ENCODE results near the gene SACM1L.
"Not testable (repeated sequence)": the region's sequence is repeated elsewhere in the genome, so short reads cannot be mapped to it uniquely, and the experiment has no call there.

Gene SACM1L

DNA sequence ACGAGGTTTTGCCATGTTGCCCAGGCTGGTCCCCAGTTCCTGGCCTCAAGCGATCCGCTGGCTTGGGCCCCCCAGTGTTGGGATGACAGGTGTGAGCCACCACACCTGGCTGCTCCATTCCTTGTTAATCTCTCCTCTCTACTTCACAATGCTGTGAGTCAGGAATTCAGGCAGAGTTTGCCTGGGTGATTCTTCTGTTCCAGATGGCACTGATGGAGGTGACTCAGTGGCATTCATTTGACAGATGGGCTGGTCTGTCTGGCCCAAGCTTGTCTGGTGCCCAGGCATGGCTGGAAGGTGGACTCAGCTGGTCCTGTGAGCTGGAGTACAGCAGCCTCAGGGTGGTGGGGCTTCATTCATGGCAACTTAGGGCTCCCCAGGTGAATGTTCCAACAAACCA, 63.9 kb downstream of the SACM1L start:
- Histone ChIP-seq H4K20me1 (ENCODE audit: insufficient read depth, low read length, poor library complexity, severe bottlenecking) (no peaks in the 10 kb centered on the region), H2AFZ (ENCODE audit: low read length) (no peak overlapping the region), H3K9ac (ENCODE audit: low read depth, low read length, poor library complexity, severe bottlenecking) (no peak overlapping the region), H3K9me3 (ENCODE audit: insufficient read depth, low read depth, low read length) (no peaks in the 10 kb centered on the region), H3K4me1 (ENCODE audit: insufficient read depth, low read length, poor library complexity, severe bottlenecking) (no peaks in the 10 kb centered on the region), H3K27me3 (ENCODE audit: insufficient read depth, low read length, poor library complexity, severe bottlenecking) (no peaks in the 10 kb centered on the region), H3K36me3 (ENCODE audit: insufficient read depth, low read length) (no peaks in the 10 kb centered on the region), H3F3A (ENCODE audit: low read depth) (no peaks in the 10 kb centered on the region), H3K9me2 (replicated peaks; ENCODE audit: low read depth, low read length) (no peaks in the 10 kb centered on the region), H3K4me3 (ENCODE audit: low read length, poor library complexity, severe bottlenecking) (no peak overlapping the region), H3K4me2 (ENCODE audit: low read depth, low read length, poor library complexity, severe bottlenecking) (no peak overlapping the region), H3K79me2 (ENCODE audit: insufficient read depth, low read length) (no peaks in the 10 kb centered on the region)
- no peak for TF ChIP-seq EZH2phosphoT487 (IDR thresholded peaks at IDR 0.05; ENCODE audit: borderline replicate concordance)
- TF ChIP-seq, protein P1, sequence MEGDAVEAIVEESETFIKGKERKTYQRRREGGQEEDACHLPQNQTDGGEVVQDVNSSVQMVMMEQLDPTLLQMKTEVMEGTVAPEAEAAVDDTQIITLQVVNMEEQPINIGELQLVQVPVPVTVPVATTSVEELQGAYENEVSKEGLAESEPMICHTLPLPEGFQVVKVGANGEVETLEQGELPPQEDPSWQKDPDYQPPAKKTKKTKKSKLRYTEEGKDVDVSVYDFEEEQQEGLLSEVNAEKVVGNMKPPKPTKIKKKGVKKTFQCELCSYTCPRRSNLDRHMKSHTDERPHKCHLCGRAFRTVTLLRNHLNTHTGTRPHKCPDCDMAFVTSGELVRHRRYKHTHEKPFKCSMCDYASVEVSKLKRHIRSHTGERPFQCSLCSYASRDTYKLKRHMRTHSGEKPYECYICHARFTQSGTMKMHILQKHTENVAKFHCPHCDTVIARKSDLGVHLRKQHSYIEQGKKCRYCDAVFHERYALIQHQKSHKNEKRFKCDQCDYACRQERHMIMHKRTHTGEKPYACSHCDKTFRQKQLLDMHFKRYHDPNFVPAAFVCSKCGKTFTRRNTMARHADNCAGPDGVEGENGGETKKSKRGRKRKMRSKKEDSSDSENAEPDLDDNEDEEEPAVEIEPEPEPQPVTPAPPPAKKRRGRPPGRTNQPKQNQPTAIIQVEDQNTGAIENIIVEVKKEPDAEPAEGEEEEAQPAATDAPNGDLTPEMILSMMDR (conservative IDR thresholded peaks at IDR 0.05; ENCODE audit: low read length), result no peak

DNA sequence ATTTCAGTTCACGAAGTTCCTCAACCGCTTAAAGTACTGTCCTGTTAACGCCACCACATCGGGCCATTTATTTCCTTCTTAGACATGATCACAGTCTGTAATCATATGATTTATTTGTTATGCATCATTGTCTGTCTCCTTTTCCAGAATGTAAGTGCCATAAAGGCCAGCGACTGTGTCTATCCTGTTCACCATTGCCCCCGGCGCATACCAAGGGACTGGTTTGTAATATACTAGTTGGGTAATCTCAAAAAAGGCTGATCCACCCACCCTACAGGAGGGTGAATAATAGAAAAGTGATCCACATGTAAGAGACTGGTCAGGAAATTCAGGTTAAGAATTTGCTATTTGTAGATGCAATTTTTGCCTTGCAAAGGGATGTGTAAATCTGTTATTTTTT, 65.3 kb downstream of the SACM1L start:
- Histone ChIP-seq H3K4me3 (ENCODE audit: low read length, poor library complexity, severe bottlenecking) (no peak overlapping the region), H3K4me2 (ENCODE audit: low read depth, low read length, poor library complexity, severe bottlenecking) (no peak overlapping the region)
- TF ChIP-seq EZH2phosphoT487 (IDR thresholded peaks at IDR 0.05; ENCODE audit: borderline replicate concordance), result no peak
- TF ChIP-seq, protein P1 (conservative IDR thresholded peaks at IDR 0.05; ENCODE audit: low read length), result no peak

DNA sequence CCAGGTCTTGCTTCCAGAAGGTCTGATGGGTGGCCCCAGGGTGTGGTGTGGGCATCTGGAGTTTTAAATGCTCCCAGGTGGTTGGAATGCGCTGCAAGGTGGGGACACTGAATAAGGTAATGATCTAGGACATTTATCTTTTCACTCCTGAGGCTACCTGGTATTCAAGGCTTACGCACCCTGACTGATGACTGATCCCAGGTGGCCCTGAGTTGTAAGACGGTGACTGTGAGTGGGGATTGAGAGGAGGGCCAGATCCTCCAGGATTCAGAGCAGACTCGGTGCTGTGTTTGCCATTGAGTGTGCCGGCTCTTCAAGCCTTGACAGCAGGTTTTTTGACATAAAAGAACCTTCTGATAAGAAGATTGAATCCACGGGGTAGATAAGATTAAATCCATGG, 66.9 kb downstream of the SACM1L start:
- H3K9me2 ChIP-seq (replicated peaks; ENCODE audit: low read depth, low read length), result no peaks in the 10 kb centered on the region

More for the DNA sequence above, 65.3 kb downstream of the SACM1L start:
- no peak overlapping the region for H2AFZ ChIP-seq (ENCODE audit: low read length)
- H3K79me2 ChIP-seq (ENCODE audit: insufficient read depth, low read length), result no peaks in the 10 kb centered on the region
- H3F3A ChIP-seq (ENCODE audit: low read depth), result no peaks in the 10 kb centered on the region
- H3K9me2 ChIP-seq (replicated peaks; ENCODE audit: low read depth, low read length), result no peaks in the 10 kb centered on the region
- H3K4me1 ChIP-seq (ENCODE audit: insufficient read depth, low read length, poor library complexity, severe bottlenecking), result no peaks in the 10 kb centered on the region
- no peaks in the 10 kb centered on the region for H3K9me3 ChIP-seq (ENCODE audit: insufficient read depth, low read depth, low read length)
- H3K36me3 ChIP-seq (ENCODE audit: insufficient read depth, low read length), result no peaks in the 10 kb centered on the region
- H4K20me1 ChIP-seq (ENCODE audit: insufficient read depth, low read length, poor library complexity, severe bottlenecking), result no peaks in the 10 kb centered on the region
- no peaks in the 10 kb centered on the region for H3K27me3 ChIP-seq (ENCODE audit: insufficient read depth, low read length, poor library complexity, severe bottlenecking)
- H3K9ac ChIP-seq (ENCODE audit: low read depth, low read length, poor library complexity, severe bottlenecking), result no peak overlapping the region

DNA sequence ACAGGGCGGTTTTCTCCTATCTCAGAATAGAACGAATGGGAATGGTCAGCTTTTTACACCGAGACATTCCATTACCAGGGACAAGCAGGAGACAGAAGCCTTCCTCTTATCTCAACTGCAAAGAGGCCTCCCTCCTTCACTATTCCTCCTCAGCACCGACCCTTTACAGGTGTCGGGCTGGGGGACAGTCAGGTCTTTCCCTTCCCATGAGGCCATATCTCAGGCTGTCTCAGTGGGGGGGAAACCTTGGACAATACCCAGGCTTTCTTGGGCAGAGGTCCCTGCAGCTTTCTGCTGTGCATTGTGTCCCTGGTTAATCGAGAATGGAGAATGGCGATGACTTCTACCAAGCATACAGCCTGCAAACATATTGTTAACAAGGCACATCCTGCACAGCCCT, 67.9 kb downstream of the SACM1L start:
- H2AFZ ChIP-seq (ENCODE audit: low read length); H3K4me1 ChIP-seq (ENCODE audit: insufficient read depth, low read length, poor library complexity, severe bottlenecking); H3K9ac ChIP-seq (ENCODE audit: low read depth, low read length, poor library complexity, severe bottlenecking); H3K36me3 ChIP-seq (ENCODE audit: insufficient read depth, low read length); H3K27me3 ChIP-seq (ENCODE audit: insufficient read depth, low read length, poor library complexity, severe bottlenecking); H3K4me2 ChIP-seq (ENCODE audit: low read depth, low read length, poor library complexity, severe bottlenecking); H3K9me2 ChIP-seq (replicated peaks; ENCODE audit: low read depth, low read length); H3K9me3 ChIP-seq (ENCODE audit: insufficient read depth, low read depth, low read length); H3F3A ChIP-seq (ENCODE audit: low read depth); H3K4me3 ChIP-seq (ENCODE audit: low read length, poor library complexity, severe bottlenecking); H3K79me2 ChIP-seq (ENCODE audit: insufficient read depth, low read length); H4K20me1 ChIP-seq (ENCODE audit: insufficient read depth, low read length, poor library complexity, severe bottlenecking): not testable (repeated sequence)

More for the DNA sequence above, 66.9 kb downstream of the SACM1L start:
- H3F3A ChIP-seq (ENCODE audit: low read depth), result no peaks in the 10 kb centered on the region
- TF ChIP-seq, protein P1 (conservative IDR thresholded peaks at IDR 0.05; ENCODE audit: low read length), result no peak
- TF ChIP-seq EZH2phosphoT487 (IDR thresholded peaks at IDR 0.05; ENCODE audit: borderline replicate concordance), result no peak
- H2AFZ ChIP-seq (ENCODE audit: low read length), result no peak overlapping the region
- H3K36me3 ChIP-seq (ENCODE audit: insufficient read depth, low read length), result no peaks in the 10 kb centered on the region
- no peak overlapping the region for H3K9ac ChIP-seq (ENCODE audit: low read depth, low read length, poor library complexity, severe bottlenecking)
- H3K27me3 ChIP-seq (ENCODE audit: insufficient read depth, low read length, poor library complexity, severe bottlenecking), result no peaks in the 10 kb centered on the region
- H4K20me1 ChIP-seq (ENCODE audit: insufficient read depth, low read length, poor library complexity, severe bottlenecking), result no peaks in the 10 kb centered on the region
- H3K4me2 ChIP-seq (ENCODE audit: low read depth, low read length, poor library complexity, severe bottlenecking), result no peak overlapping the region
- H3K79me2 ChIP-seq (ENCODE audit: insufficient read depth, low read length), result no peaks in the 10 kb centered on the region
- H3K4me3 ChIP-seq (ENCODE audit: low read length, poor library complexity, severe bottlenecking), result no peak overlapping the region
- H3K4me1 ChIP-seq (ENCODE audit: insufficient read depth, low read length, poor library complexity, severe bottlenecking), result no peaks in the 10 kb centered on the region
- no peaks in the 10 kb centered on the region for H3K9me3 ChIP-seq (ENCODE audit: insufficient read depth, low read depth, low read length)
